Activated T-cell treated with anti-CD3 and anti-CD28 coated beads for 48 hours (primary cell): Measurements from ENCODE around the gene TRIM25.
A peak's percentile ranks its signal among the peaks of the same experiment; 100 is the strongest.
"Not testable (repeated sequence)": the region's sequence is repeated elsewhere in the genome, so short reads cannot be mapped to it uniquely, and the experiment has no call there.

Experiments used
- DNase-seq: peaks from one replicate; pipeline ENCODE4 v3.0.0-alpha.2; 2020; ENCODE audit warnings: low read depth

TRIM25 gene

DNA sequence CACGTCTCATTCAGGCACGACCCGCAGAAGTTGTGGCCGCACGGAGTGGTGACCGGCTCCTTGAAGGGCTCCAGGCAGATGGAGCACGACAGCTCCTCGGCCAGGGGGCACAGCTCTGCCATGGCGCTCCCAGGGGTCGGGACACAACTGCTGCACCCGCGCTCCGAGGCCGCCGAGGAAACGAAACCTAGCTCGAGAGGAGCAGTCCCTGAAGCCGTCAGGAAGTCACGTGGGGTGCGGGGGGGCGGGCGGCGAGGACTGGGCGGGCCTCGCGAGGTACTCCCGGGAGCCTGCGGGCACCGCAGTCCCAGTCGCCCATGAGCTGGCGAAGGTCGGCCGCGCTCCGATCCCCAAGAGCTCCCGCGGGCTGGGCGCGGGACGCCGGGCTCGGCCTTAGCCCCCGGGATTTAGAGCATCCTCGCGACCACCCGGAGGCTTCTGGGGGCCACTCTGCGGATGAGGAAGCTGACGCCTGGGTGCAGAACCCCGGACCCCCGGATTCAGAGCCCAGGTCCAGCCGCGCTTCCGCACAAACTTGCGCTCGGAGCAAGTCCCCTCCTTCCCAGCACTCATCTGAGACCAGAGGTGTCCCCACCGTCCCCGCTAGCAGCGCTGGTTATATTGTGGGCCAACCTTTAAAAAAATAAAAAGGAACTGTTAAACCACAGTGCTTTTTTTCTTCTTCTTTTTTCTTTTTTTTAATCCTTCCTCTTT lies at the start of gene TRIM25:
TSS of gene TRIM25 (minus strand) at position 183 of the 714 bp plus-strand sequence. CDS start at position 122, 61 bp downstream.
- DNase-seq, result peak; percentile 86

DNA sequence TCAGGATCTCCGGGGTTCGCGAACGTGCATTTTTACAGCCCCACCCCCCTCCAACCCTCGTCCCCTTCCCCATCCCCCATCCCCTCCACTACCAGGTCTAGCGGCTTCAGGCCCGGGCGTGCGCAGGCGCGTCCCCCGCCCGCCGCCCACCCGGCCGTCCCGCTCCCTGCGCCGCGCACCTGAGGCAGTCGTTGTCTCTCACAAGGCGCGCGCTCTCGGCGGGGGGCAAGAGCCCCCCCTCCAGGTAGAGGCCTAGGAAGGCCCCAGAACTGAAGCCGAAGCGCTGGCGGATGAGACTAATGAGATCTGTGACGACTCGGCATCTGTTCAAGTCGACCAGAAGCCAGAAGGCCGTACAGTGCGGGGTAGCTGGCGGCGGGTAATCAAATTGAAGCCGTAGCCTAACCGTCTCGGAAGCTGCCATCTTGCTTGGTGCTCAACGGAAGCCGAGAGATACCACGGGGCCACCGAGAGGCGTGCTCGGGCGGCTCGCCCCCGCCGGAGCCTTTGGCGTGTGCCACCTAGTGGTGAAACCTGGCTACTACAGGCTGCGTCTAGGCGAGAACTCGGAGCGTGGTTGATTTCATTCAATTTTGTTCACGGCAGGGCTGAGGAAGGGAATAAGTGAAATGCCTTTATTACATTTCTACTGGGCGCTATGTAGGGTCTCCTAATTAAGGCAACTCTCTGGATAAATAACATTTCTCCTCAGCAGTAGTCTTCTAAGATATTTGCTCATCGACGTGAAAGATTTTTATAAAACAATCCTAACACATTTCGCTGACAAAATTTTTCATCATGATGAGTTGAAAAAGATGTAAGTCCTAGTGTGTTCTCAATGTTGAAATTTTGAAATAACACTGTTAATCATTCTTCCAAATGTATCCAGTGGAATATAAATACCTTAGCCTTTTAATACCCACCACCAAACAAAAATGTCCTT lies 47.0 kb upstream of the TRIM25 start, which contains the start of gene COIL:
TSS of gene COIL (minus strand) at position 455 of the 943 bp plus-strand sequence. CDS start at position 424, 31 bp downstream.
- DNase-seq, result peak; percentile 91

GRCh38 chr17:56956992-56957391 lies 43.1 kb upstream of the TRIM25 start:
- DNase-seq, result no peak

DNA sequence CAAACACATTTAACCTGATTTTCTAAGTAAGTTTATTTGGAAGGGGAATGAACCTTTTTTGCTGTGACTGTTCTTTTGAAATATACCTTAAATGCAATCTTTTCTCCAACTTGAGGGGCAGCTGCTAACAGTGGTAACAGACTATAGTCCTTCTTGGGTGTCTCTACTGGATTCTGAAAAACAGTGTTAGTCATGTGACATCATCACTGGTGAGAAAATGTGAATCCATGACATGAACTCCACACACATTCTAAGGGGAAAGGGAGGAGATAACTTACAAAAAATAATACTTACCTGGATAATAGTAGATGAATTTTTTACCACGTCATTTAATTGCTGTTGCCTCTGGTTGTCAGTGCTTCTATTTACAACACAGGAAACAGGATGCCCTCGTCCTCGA lies 35.7 kb upstream of the TRIM25 start:
- no peak for DNase-seq

DNA sequence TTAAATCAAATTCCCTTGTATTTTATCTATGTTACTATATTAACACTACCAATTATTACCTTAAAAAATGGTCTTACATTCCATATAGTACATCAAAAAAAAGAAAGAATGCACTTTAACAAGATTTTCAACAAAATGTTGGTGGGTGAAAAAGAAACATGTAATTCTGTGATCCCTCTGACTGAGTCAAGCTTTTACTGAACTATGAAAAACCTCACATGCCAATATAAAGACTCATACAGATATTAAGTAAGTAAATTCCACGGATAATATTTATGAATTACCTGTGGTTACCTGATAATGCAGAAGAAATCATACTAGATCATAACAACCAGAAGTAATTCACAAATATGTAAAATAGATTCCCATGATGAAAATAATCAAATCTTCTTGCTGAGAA lies 34.6 kb upstream of the TRIM25 start:
- no peak for DNase-seq

DNA sequence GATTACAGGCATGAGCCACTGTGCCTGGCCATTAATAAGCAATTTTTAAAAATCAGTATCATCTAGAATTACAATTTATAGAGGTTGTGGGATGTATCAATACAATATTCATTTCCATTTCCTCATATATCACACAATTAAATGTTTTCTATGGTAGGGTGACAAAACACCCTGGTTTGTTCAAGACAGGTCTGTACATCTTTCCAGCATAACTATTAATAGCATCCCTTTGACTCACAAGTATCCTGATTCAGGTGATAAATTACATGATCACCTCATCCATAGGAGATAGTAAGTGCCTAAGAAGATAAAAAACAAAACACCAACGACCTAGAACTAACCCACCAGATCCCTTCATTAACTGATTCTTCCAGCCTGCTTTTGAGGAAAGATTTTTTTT lies 33.9 kb upstream of the TRIM25 start:
- no peak for DNase-seq

DNA sequence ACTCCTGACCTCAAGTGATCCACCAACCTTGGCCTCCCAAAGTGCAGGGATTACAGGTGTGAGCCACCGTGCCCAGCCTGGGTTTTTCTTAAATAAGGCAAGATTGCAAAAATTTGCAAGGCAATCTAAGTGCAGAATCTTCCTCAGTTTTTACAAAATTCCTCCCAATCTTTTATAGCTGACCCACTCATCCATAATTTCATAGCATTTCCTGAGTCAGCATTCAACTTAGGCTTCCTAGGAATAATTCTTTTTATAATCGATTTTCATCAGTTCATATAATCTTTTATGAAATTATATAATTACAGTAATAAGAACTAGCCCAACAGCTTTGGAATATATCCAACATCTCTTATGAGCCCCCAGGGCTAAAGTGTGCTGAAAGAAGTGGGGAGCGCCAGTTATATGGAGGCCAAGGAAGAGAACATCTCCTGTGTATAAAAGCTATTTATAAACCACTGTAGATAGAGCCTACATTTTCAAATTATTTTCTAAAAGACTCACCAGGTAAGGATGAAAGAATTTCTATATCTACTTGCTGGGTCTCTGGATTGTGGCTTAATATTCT lies 32.2 kb upstream of the TRIM25 start:
- DNase-seq, result no peak

- DNase-seq, result peak; percentile 9
Measured at GRCh38 chr17:56943505-56944125, 29.8 kb upstream of the TRIM25 start.

DNA sequence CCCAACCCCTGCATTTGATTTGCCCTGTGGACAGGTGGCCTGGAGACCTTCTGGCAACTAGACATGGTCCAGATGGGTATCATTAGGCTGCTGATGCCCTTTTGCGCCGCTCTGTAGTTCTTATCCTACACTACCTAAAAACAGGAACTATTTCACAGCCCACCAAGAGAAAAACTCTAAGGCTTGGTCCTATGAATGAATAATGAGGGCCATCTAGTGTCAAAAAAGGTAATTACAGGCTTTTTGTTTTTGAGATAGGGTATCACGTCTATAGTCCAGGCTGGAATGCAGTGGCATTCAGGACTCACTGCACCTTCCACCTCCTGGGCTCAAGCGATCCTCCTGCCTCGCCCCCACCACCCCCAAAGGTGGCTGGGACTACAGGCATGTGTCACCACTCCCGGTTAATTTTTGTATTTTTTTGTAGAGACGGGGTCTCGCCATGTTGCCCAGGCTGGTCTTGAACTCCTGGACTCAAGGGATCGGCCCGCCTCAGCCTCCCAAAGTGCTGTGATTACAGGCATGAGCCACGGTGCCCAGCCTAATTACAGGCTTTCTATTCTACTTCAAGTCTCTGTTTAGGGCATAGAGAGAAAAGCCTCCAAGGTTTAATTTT lies 26.1 kb upstream of the TRIM25 start:
- no peak for DNase-seq

DNA sequence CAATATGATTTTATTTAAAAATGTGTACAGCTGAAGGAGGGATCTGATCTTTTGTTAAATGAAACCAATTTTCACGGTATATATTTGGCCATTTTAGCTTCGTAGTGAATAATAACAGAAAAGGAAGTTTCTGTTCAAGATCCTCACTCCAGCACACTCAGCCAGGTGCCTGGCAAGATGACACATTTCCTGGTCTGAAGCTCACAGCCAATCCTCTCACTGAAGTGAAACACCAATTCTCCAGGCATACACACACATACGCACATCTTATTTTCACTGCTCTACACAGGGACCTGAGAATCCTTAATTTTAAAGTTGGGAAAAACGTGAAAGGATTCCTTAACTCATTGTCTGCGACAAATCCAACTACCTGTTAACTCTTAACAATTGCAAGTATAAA lies 24.4 kb upstream of the TRIM25 start:
- DNase-seq, result not testable (repeated sequence)

- no peak for DNase-seq
Measured at GRCh38 chr17:56937687-56938086, 23.8 kb upstream of the TRIM25 start.

- DNase-seq, result no peak
Measured at GRCh38 chr17:56936697-56937322, 23.0 kb upstream of the TRIM25 start.

DNA sequence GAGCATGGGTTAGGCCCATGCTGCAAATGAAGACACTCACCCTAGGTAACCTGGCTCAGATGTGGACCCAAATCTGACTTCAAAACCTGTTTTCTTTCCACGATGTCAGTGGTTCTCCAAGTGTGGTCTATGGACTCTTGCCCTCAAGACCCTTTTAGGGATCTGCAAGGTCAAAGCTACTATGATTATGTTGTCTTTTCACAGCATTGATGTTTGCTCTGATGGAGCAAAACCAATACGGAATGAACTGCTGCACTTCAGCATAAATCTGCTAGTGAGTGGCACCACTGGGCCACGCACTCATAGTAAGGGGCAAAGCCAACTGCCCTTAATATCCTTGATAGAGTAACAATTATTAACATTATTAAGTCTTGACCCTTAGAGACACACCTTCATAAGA lies 21.6 kb upstream of the TRIM25 start:
- no peak for DNase-seq

GRCh38 chr17:56934280-56934679 lies 20.4 kb upstream of the TRIM25 start:
- no peak for DNase-seq

DNA sequence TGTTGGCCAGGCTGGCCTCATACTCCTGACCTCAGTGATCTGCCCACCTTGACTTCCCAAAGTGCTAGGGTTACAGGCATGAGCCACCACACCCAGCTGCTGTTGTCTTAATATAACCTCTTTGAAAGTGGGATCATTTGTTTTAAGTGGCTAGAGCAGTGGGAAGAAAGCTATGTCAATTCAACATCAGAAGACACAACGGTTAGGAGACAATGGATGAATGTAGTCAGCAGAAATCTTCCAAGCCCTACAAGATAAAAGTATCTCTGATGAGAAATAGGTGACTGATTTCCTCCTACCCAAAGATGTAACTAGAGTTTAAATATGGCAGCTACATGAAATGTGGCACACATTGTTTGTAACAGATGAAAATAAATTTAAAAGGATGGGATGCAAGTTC lies 20.0 kb upstream of the TRIM25 start:
- no peak for DNase-seq

DNA sequence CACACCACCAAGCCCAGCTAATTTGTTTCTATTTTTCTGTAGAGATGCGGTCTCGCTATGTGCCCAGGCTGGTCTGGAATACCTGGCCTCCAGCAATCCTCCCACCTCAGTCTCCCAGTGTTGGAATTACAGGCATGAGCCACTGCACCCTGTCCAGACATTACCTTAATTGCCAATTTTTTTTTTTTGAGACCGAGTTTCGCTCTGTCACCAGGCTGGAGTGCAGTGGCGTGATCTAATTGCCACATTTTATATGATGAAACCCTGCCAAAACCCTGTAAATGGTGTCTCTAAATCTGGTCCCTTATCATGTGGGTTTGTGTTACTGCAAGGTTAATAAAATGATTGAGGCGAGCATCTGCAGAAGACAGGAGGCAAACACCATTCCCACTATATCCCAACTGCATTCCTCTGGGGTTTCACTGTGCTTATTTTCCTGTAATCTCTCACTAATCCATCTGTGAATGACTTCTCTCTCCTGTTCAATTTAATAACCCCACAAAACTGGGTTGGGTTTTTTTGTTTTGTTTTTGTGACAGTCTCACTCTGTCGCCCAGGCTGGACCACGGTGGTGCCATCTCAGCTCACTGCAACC lies 19.4 kb upstream of the TRIM25 start:
- no peak for DNase-seq

- DNase-seq, result no peak
Measured at GRCh38 chr17:56930739-56931337, 17.0 kb upstream of the TRIM25 start.

- no peak for DNase-seq
Measured at GRCh38 chr17:56929362-56929969, 15.6 kb upstream of the TRIM25 start.

DNA sequence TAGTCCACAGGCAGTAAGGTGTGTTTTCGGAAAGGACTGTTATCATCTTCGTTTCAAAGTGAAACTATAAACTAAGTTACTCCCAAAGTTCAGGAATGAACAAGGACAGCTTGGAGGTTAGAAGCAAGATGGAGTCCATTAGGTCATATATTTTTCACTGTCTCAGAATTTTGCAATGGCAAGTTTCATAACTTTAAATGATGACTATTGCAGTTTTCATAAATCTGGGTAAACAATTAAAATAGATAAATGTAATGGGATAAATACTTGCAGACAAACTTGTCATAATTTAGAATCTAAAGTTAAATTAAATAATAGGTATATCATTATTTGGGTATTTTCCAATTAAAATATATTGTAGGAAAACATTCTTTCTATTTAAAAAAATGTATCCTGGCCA lies 14.7 kb upstream of the TRIM25 start:
- no peak for DNase-seq

GRCh38 chr17:56926704-56927103 lies 12.9 kb upstream of the TRIM25 start:
- no peak for DNase-seq
